T-cell (primary cell): ENCODE measurements around the gene FEM1C. TPM values are rescaled to one million over a fixed set of nuclear protein-coding genes. Genes with fewer than 3 reads are reported as not detected.

Experiments used
- ATAC-seq, 4 experiments: fragments of 200-7000 bp in 3 of 4; fragments of 150-1000 bp in 1 of 4; cut with Tn5 transposase; replicated peaks in 1 of 4; 1 replicate in 3 of 4; 2 replicates in 1 of 4; pipeline ENCODE4 v1.10.0; 2021; ENCODE audit warnings: moderate library complexity in 3 of 4, mild to moderate bottlenecking in 2 of 4, moderate number of reproducible peaks in 1 of 4
- CTCF ChIA-PET, 2 donors: fragments of 300-600 bp; sonication (Branson Sonifier 250); formaldehyde crosslinking; loops; one replicate each; lab custom pipeline; 2022; ENCODE audit warnings: antibody characterized with exemption in 2 of 2; lab: Charles Lee
- POLR2A ChIA-PET, 2 donors: fragments of 300-600 bp; sonication (Branson Sonifier 250); formaldehyde crosslinking; loops; one replicate each; lab custom pipeline; 2022; ENCODE audit warnings: antibody characterized with exemption in 2 of 2; lab: Charles Lee
- DNase-seq, 35 experiments: peaks; one replicate each; pipeline versions ENCODE4 v3.0.0 to v3.0.0-alpha.2; 2013 to 2023
- H3K27ac ChIP-seq: one replicate; pipeline ENCODE4 v1.5.1; 2013; ENCODE audit warnings: low read length
- H3K27me3 ChIP-seq, 2 experiments: replicated peaks in 1 of 2; 1 replicate in 1 of 2; 2 replicates in 1 of 2; pipeline versions ENCODE4 v1.6.1 to v1.7.0; 2013; ENCODE audit warnings: low read length in 1 of 2, mixed read lengths in 1 of 2; ENCODE audit not compliant: control insufficient read depth in 2 of 2, insufficient read depth in 2 of 2; ENCODE audit errors: extremely low read depth in 1 of 2
- H3K36me3 ChIP-seq, 2 donors: 1 replicate in 1 of 2; 2 replicates in 1 of 2; pipeline versions ENCODE4 v1.6.1 to v1.7.0; 2013; ENCODE audit warnings: low read length in 1 of 2; ENCODE audit not compliant: control insufficient read depth in 2 of 2, insufficient read depth in 1 of 2; ENCODE audit errors: extremely low read depth in 1 of 2
- H3K4me1 ChIP-seq, 2 experiments: 1 replicate in 1 of 2; 2 replicates in 1 of 2; pipeline versions ENCODE4 v1.6.1 to v1.7.0; 2013; ENCODE audit warnings: low read length in 2 of 2, mixed read lengths in 1 of 2; ENCODE audit not compliant: insufficient read depth in 2 of 2, control insufficient read depth in 1 of 2; ENCODE audit errors: extremely low read depth in 1 of 2
- H3K4me3 ChIP-seq, 2 donors: 1 replicate in 1 of 2; 2 replicates in 1 of 2; pipeline versions ENCODE4 v1.5.1 to v1.7.0; 2013; ENCODE audit warnings: mild to moderate bottlenecking in 2 of 2, low read length in 1 of 2, moderate library complexity in 1 of 2; ENCODE audit not compliant: control insufficient read depth in 1 of 2; ENCODE audit errors: extremely low read depth in 1 of 2
- H3K9me3 ChIP-seq: 2 replicates; pipeline ENCODE4 v1.7.0; 2013
- H3K27ac Mint-ChIP-seq, 2 donors: one replicate each; pipeline ENCODE4 v1.8.0; 2020 to 2021; ENCODE audit warnings: mild to moderate bottlenecking in 2 of 2, mixed read lengths in 2 of 2
- H3K27me3 Mint-ChIP-seq, 2 donors: one replicate each; pipeline ENCODE4 v1.8.0; 2021 to 2022; ENCODE audit warnings: mixed read lengths in 2 of 2
- H3K36me3 Mint-ChIP-seq: one replicate; pipeline ENCODE4 v1.8.0; 2021; ENCODE audit warnings: mixed read lengths
- H3K4me1 Mint-ChIP-seq, 3 donors: one replicate each; pipeline ENCODE4 v1.8.0; 2020 to 2022; ENCODE audit warnings: mixed read lengths in 3 of 3, mild to moderate bottlenecking in 1 of 3
- H3K4me3 Mint-ChIP-seq, 3 donors: one replicate each; pipeline ENCODE4 v1.8.0; 2020 to 2022; ENCODE audit warnings: mild to moderate bottlenecking in 3 of 3, mixed read lengths in 3 of 3, moderate library complexity in 3 of 3
- H3K9me3 Mint-ChIP-seq, 3 donors: one replicate each; pipeline ENCODE4 v1.8.0; 2020 to 2022; ENCODE audit warnings: mixed read lengths in 3 of 3
- WGBS: methylation state at CpG from one replicate; pipeline ENCODE4 v1.1.5; 2013; ENCODE audit warnings: missing lambda C conversion rate; ENCODE audit not compliant: insufficient coverage; 5-methylcytosine and 5-hydroxymethylcytosine counted together
- total RNA-seq, 35 experiments: library from RNA in 6 of 35; stranded (reverse) in 6 of 35; fragments of 120-200 nt in 1 of 35; gene quantifications; one replicate each; pipeline versions ENCODE4 v1.2.1 to v1.2.4 and lab custom pipeline; 2013 to 2026

FEM1C gene
- total RNA-seq, 5 donors from 2014 or later (not counting 1 experiment from before 2014, with no cell fraction given): 14.2 to 30.3 (median 15.3) TPM

- POLR2A ChIA-PET: no interaction called here
- no peaks in the 10 kb centered on the region for H3K9me3 ChIP-seq
- WGBS: no CpG with 5 or more reads among the region's 4 CpGs
These were observed 8.5 kb upstream of the FEM1C start for GRCh38 chr5:115553082-115553481.

DNA sequence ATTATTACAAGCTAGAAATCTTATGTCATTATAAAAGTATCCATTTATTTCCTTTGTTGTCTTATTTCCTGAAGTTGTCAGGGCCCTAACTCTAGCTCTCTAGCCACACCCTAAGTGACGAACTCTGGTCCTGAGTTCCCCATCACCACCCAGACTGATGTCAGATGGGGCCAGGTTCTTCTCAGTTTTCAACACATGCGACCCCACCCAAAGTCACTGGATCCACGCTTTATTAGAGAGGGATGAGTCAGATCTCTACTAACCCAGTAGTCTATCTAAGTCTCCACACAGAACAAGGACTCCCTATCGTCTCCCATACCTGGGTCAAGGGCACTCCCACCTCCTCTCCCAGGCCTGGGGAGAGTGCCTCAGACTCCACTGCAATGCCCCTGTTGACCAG lies 6.8 kb upstream of the FEM1C start:
- Histone ChIP-seq H3K36me3 (no peaks in the 10 kb centered on the region), H3K27ac (no peak overlapping the region), H3K4me1 (no peaks in the 10 kb centered on the region), H3K4me3 (no peak overlapping the region), H3K9me3 (no peaks in the 10 kb centered on the region), H3K27me3 (peaks cover 0 to 4% of the 10 kb centered on the region in 2 experiments)
- no peak for ATAC-seq
- Mint-ChIP-seq H3K27ac (no peak overlapping the region), H3K36me3 (no peaks in the 10 kb centered on the region), H3K4me1 (peaks cover 0 to 2% (median 0%) of the 10 kb centered on the region in 3 donors), H3K9me3 (peaks cover 0 to 7% (median 0%) of the 10 kb centered on the region in 3 donors), H3K4me3 (no peak overlapping the region), H3K27me3 (peaks cover 4 to 12% of the 10 kb centered on the region in 2 donors)
- POLR2A ChIA-PET: no interaction called here
- 62% methylated on average over 1 of the region's 4 CpGs for WGBS
- DNase-seq: no peak
- CTCF ChIA-PET: interaction anchor here in 1 of 2 donors (0.6 to 1.3 kb wide), 2 partner anchors 17 to 23 kb away, joined by 4 to 5 read pairs; no protein-coding TSS in a partner anchor

More at GRCh38 chr5:115553082-115553481, 8.5 kb upstream of the FEM1C start:
- Histone ChIP-seq H3K36me3 (no peaks in the 10 kb centered on the region), H3K4me3 (no peak overlapping the region), H3K27ac (no peak overlapping the region), H3K27me3 (peaks cover 0 to 4% of the 10 kb centered on the region in 2 experiments), H3K4me1 (no peaks in the 10 kb centered on the region)
- H3K4me3 Mint-ChIP-seq: no peak overlapping the region
- peaks cover 0 to 7% (median 0%) of the 10 kb centered on the region in 3 donors for H3K9me3 Mint-ChIP-seq
- H3K27ac Mint-ChIP-seq: no peak overlapping the region
- peaks cover 4 to 12% of the 10 kb centered on the region in 2 donors for H3K27me3 Mint-ChIP-seq
- no peaks in the 10 kb centered on the region for H3K36me3 Mint-ChIP-seq
- DNase-seq (no peak), ATAC-seq (no peak)
- CTCF ChIA-PET: no interaction called here
- peaks cover 0 to 14% (median 0%) of the 10 kb centered on the region in 3 donors for H3K4me1 Mint-ChIP-seq

DNA sequence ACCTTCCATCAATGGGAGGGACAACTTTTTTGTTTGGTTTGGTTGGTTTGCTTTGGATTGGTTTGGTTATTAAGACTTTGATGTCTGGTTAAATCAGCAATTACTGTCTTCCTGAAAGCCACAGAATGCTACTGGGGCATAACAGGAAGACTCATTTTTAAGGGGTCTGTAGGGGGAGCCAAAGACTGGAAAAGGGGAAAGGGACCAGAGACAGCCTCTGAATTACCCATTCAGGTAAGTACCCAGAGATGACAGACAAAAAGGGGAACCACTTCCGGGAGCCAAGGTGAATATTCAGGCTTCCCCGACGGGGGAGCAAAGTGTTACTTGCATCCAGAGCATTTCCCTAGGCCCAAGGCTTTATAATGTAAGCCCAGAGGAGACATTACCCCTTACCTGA lies 4.6 kb upstream of the FEM1C start:
- peaks cover 0 to 4% of the 10 kb centered on the region in 2 experiments for H3K27me3 ChIP-seq
- no peak overlapping the region for H3K4me3 Mint-ChIP-seq
- peaks cover 5 to 7% (median 6%) of the 10 kb centered on the region in 3 donors for H3K4me1 Mint-ChIP-seq
- H3K36me3 Mint-ChIP-seq: no peaks in the 10 kb centered on the region
- no peak for ATAC-seq
- peaks cover 4 to 12% of the 10 kb centered on the region in 2 donors for H3K27me3 Mint-ChIP-seq
- POLR2A ChIA-PET: no interaction called here
- peaks cover 2% of the 10 kb centered on the region for H3K9me3 ChIP-seq
- no CpG with 5 or more reads among the region's 3 CpGs for WGBS
- H3K4me1 ChIP-seq: peaks cover 0 to 5% of the 10 kb centered on the region in 2 experiments
- CTCF ChIA-PET: no interaction called here
- H3K27ac Mint-ChIP-seq: peak overlapping the region in 1 of 2 donors; percentile 4
- peak in 1 of 35 experiments; percentile 21 for DNase-seq
- no peak overlapping the region for H3K4me3 ChIP-seq
- H3K27ac ChIP-seq: no peak overlapping the region
- peaks cover 0 to 7% (median 0%) of the 10 kb centered on the region in 3 donors for H3K9me3 Mint-ChIP-seq
- H3K36me3 ChIP-seq: no peaks in the 10 kb centered on the region

GRCh38 chr5:115548683-115549082 lies 4.1 kb upstream of the FEM1C start:
- Histone ChIP-seq H3K4me1 (peaks cover under 1 to 5% of the 10 kb centered on the region in 2 experiments), H3K36me3 (no peaks in the 10 kb centered on the region), H3K27me3 (peaks cover 0 to 4% of the 10 kb centered on the region in 2 experiments), H3K27ac (no peak overlapping the region), H3K9me3 (peaks cover 2% of the 10 kb centered on the region), H3K4me3 (no peak overlapping the region)
- no peak for ATAC-seq
- no peak for DNase-seq
- no peak overlapping the region for H3K4me3 Mint-ChIP-seq
- ChIA-PET POLR2A (no interaction called here), CTCF (no interaction called here)
- peaks cover 5 to 10% (median 9%) of the 10 kb centered on the region in 3 donors for H3K4me1 Mint-ChIP-seq
- no CpG with 5 or more reads among the region's 4 CpGs for WGBS
- H3K36me3 Mint-ChIP-seq: no peaks in the 10 kb centered on the region
- peaks cover 4 to 12% of the 10 kb centered on the region in 2 donors for H3K27me3 Mint-ChIP-seq
- H3K27ac Mint-ChIP-seq: no peak overlapping the region
- H3K9me3 Mint-ChIP-seq: peaks cover 0 to 7% (median 0%) of the 10 kb centered on the region in 3 donors

DNA sequence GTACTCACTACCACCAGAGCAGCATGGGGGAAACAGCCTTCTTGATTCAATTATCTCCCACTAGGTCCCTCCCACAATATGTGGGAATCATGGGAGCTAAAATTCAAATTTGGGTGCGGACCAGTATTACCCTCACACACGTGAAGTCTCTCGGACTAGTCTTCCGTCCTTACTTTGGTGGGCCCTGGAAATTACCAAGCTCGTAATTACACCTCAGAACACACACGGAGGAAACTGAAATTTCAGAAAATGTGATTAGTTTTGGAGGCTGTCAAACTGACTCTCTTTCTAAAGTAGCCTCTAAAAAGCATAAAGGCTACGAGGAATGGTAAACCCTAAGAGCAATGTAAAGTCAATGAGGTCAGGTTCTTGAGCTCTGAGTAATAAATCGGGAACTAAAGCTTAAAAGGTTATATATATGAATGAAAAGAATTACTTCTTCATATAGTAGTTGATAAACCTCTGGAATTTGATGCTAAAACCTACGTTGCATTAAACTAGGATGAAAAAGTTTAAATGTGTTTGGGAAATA lies 842 bp upstream of the FEM1C start:
- no peak for DNase-seq

DNA sequence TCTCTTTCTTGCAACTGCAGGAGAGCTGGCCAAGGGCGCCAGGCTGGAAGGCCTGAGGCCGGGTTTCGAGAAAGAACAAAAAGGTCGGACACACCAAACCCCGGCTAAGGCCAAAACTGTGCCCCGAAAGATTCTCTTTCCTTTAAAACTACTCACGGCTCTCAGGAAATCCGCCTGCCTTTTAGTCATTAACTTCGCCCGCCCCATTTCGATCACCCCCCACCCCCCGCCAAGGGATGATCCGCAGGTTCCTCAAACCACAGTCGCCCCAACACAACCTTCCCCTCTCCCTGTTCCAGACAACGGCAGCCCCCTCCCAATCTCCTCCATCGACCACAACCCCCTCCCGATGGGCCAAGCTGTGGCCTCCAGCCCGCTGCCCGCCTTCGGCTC lies 536 bp downstream of the FEM1C start:
- ATAC-seq (peak; percentile 40 to 52 (median 42)), DNase-seq (peak; percentile 18 to 63 (median 38))
- ChIA-PET CTCF (interaction anchor here (0.8 to 2.6 kb wide), 7 partner anchors 12 to 297 kb away, joined by 3 to 9 read pairs (median 5); partner anchors contain the start of genes AP3S1 (in 1 of the 2) and ATG12 (in 1 of the 2)), POLR2A (interaction anchor here (0.6 to 2.0 kb wide), 8 partner anchors 8 to 541 kb away, joined by 3 to 21 read pairs (median 4); no protein-coding TSS in a partner anchor)
- Histone ChIP-seq H3K4me3 (peak overlapping the region; percentile 73 to 76), H3K36me3 (peaks cover 0 to 15% of the 10 kb centered on the region in 2 donors), H3K27me3 (no peaks in the 10 kb centered on the region), H3K9me3 (peaks cover 2% of the 10 kb centered on the region), H3K27ac (peak overlapping the region; percentile 85), H3K4me1 (peaks cover 12 to 38% of the 10 kb centered on the region in 2 experiments)
- peaks cover 32% of the 10 kb centered on the region for H3K36me3 Mint-ChIP-seq
- peaks cover 49 to 54% (median 53%) of the 10 kb centered on the region in 3 donors for H3K4me1 Mint-ChIP-seq
- peak overlapping the region; percentile 84 to 98 (median 97) for H3K4me3 Mint-ChIP-seq
- H3K9me3 Mint-ChIP-seq: no peaks in the 10 kb centered on the region
- no peaks in the 10 kb centered on the region for H3K27me3 Mint-ChIP-seq
- WGBS: 0% methylated on average over 20 of the region's 20 CpGs
- H3K27ac Mint-ChIP-seq: peak overlapping the region; percentile 93 to 98

More for the DNA sequence above, 842 bp upstream of the FEM1C start:
- H3K27ac Mint-ChIP-seq: peak overlapping the region; percentile 98
- Histone ChIP-seq H3K9me3 (peaks cover 2% of the 10 kb centered on the region), H3K36me3 (peaks cover 0 to 5% of the 10 kb centered on the region in 2 donors), H3K27me3 (no peaks in the 10 kb centered on the region), H3K4me3 (peak overlapping the region; percentile 36 to 76), H3K4me1 (peaks cover 12 to 31% of the 10 kb centered on the region in 2 experiments), H3K27ac (peak overlapping the region; percentile 87)
- H3K4me3 Mint-ChIP-seq: peak overlapping the region; percentile 84 to 98 (median 97)
- H3K27me3 Mint-ChIP-seq: no peaks in the 10 kb centered on the region
- ChIA-PET CTCF (interaction anchor here (1.1 to 1.4 kb wide), 4 partner anchors 11 to 283 kb away, joined by 3 to 4 read pairs (median 4); partner anchors contain the start of gene PGGT1B (in 1 of the 2)), POLR2A (interaction anchor here (0.6 to 0.7 kb wide), 2 partner anchors 29 to 381 kb away, joined by 3 to 11 read pairs; no protein-coding TSS in a partner anchor)
- no CpG with 5 or more reads among the region's 9 CpGs for WGBS
- no peaks in the 10 kb centered on the region for H3K9me3 Mint-ChIP-seq
- H3K36me3 Mint-ChIP-seq: peaks cover 20% of the 10 kb centered on the region
- peaks cover 36 to 42% (median 40%) of the 10 kb centered on the region in 3 donors for H3K4me1 Mint-ChIP-seq
- no peak for ATAC-seq
